SU-DHL-6 (cell line): ENCODE data around the gene LIN7C.
A peak's percentile ranks its signal among the peaks of the same experiment; 100 is the strongest.

Experiments
- H2AFZ ChIP-seq: fragments of 200-600 bp; sonication (generic); 2 replicates; pipeline ENCODE4 v1.6.1; 2014; ENCODE audit warnings: low read depth, mild to moderate bottlenecking, moderate library complexity, mixed read lengths, antibody characterized with exemption, low read length; ENCODE audit not compliant: severe bottlenecking
- H3F3A ChIP-seq: fragments of 200-600 bp; shearing (Covaris generic); 2 replicates; pipeline ENCODE4 v1.6.0; 2016; ENCODE audit warnings: antibody characterized with exemption, mild to moderate bottlenecking; ENCODE audit not compliant: insufficient read depth
- H3K27ac ChIP-seq: fragments of 200-600 bp; sonication (generic); 2 replicates; pipeline ENCODE4 v1.5.1; 2016; ENCODE audit warnings: low read depth, mild to moderate bottlenecking, low read length, moderate library complexity, mixed read lengths
- H3K27me3 ChIP-seq: fragments of 200-600 bp; sonication (generic), shearing (Covaris generic); 2 replicates; pipeline ENCODE4 v1.6.0; 2014; ENCODE audit warnings: mild to moderate bottlenecking, low read length
- H3K36me3 ChIP-seq: fragments of 200-600 bp; sonication (generic); 2 replicates; pipeline ENCODE4 v1.6.1; 2014; ENCODE audit warnings: mild to moderate bottlenecking, low read length, mixed read lengths
- H3K4me2 ChIP-seq: fragments of 300-600, 200-600 bp; shearing (Covaris generic), sonication (generic); 2 replicates; pipeline ENCODE4 v1.6.0; 2014; ENCODE audit warnings: low read length, low read depth, mild to moderate bottlenecking; ENCODE audit not compliant: poor library complexity, severe bottlenecking
- H3K4me3 ChIP-seq: fragments of 200-600 bp; sonication (generic); 2 replicates; pipeline ENCODE4 v1.5.1; 2014; ENCODE audit warnings: antibody characterized with exemption, low read length, mild to moderate bottlenecking, mixed read lengths; ENCODE audit not compliant: insufficient read depth, poor library complexity, severe bottlenecking
- H3K79me2 ChIP-seq: fragments of 200-600 bp; sonication (generic); 2 replicates; pipeline ENCODE4 v1.6.1; 2014; ENCODE audit warnings: mild to moderate bottlenecking, low read length, moderate library complexity; ENCODE audit not compliant: insufficient read depth
- H3K9ac ChIP-seq: fragments of 200-600 bp; sonication (generic); 2 replicates; pipeline ENCODE4 v1.7.0; 2014; ENCODE audit warnings: mild to moderate bottlenecking, low read length
- H3K9me2 ChIP-seq: fragments of 200-600 bp; sonication (generic); replicated peaks from 2 replicates; pipeline ENCODE4 v1.6.1; 2014; ENCODE audit warnings: low read length; ENCODE audit not compliant: insufficient read depth
- H3K9me3 ChIP-seq: fragments of 200-600 bp; sonication (generic); 2 replicates; pipeline ENCODE4 v1.6.1; 2014; ENCODE audit warnings: low read length, mixed read lengths; ENCODE audit not compliant: insufficient read depth
- H4K20me1 ChIP-seq: fragments of 200-600 bp; sonication (generic); 2 replicates; pipeline ENCODE4 v1.6.1; 2014; ENCODE audit warnings: low read depth, mild to moderate bottlenecking, antibody characterized with exemption, low read length, moderate library complexity, mixed read lengths
- EZH2phosphoT487 ChIP-seq: fragments of 200-600 bp; sonication (generic), shearing (Covaris generic); conservative IDR thresholded peaks from 2 replicates; pipeline ENCODE4 v1.6.1; 2018; ENCODE audit warnings: mild to moderate bottlenecking, antibody characterized with exemption, low read length, moderate library complexity, mixed read lengths
- TF ChIP-seq, protein P1 (sequence below): fragments of 200-600 bp; sonication (generic); IDR thresholded peaks from one replicate; pipeline ENCODE4 v1.5.1; 2017; ENCODE audit warnings: antibody characterized with exemption, mild to moderate bottlenecking, low read length, moderate library complexity; ENCODE audit not compliant: insufficient read depth, poor library complexity, severe bottlenecking

Gene LIN7C, protein sequence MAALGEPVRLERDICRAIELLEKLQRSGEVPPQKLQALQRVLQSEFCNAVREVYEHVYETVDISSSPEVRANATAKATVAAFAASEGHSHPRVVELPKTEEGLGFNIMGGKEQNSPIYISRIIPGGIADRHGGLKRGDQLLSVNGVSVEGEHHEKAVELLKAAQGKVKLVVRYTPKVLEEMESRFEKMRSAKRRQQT

GRCh38 chr11:27506200-27507182 lies at the start of gene LIN7C:
Gene LIN7C (minus strand): TSS chr11:27506769. CDS start chr11:27506752, 17 bp downstream.
- peak within 1 kb of the TSS; percentile 72 for H3K27ac ChIP-seq
- H3K9me2 ChIP-seq, result no peaks in the 10 kb centered on the region
- H3K4me2 ChIP-seq, result peak within 1 kb of the TSS; percentile 97
- H3K79me2 ChIP-seq, result peaks cover 49% of the 10 kb centered on the region
- no peaks in the 10 kb centered on the region for H3K27me3 ChIP-seq
- peak within 1 kb of the TSS; percentile 92 for H3K9ac ChIP-seq
- H3F3A ChIP-seq, result no peaks in the 10 kb centered on the region; the same call in none of the 2 replicates
- 0 out of 2 replicates have a peak, but pooled peaks cover 5% of the 10 kb centered on the region for H4K20me1 ChIP-seq
- H3K4me3 ChIP-seq, result peak within 1 kb of the TSS; percentile 90
- peak within 1 kb of the TSS; percentile 97 for H2AFZ ChIP-seq
- TF ChIP-seq EZH2phosphoT487, result no peak
- TF ChIP-seq, protein P1, sequence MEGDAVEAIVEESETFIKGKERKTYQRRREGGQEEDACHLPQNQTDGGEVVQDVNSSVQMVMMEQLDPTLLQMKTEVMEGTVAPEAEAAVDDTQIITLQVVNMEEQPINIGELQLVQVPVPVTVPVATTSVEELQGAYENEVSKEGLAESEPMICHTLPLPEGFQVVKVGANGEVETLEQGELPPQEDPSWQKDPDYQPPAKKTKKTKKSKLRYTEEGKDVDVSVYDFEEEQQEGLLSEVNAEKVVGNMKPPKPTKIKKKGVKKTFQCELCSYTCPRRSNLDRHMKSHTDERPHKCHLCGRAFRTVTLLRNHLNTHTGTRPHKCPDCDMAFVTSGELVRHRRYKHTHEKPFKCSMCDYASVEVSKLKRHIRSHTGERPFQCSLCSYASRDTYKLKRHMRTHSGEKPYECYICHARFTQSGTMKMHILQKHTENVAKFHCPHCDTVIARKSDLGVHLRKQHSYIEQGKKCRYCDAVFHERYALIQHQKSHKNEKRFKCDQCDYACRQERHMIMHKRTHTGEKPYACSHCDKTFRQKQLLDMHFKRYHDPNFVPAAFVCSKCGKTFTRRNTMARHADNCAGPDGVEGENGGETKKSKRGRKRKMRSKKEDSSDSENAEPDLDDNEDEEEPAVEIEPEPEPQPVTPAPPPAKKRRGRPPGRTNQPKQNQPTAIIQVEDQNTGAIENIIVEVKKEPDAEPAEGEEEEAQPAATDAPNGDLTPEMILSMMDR, result no peak
- no peaks in the 10 kb centered on the region for H3K9me3 ChIP-seq
- H3K36me3 ChIP-seq, result peaks cover 6% of the 10 kb centered on the region; the same call in 1 of the 2 replicates

- no peaks in the 10 kb centered on the region for H3K9me2 ChIP-seq
- H3K79me2 ChIP-seq, result no peaks in the 10 kb centered on the region
- H3K4me3 ChIP-seq, result no peak overlapping the region
- no peak overlapping the region for H3K27ac ChIP-seq
- H4K20me1 ChIP-seq, result no peaks in the 10 kb centered on the region
- no peaks in the 10 kb centered on the region for H3K27me3 ChIP-seq
- no peak overlapping the region for H2AFZ ChIP-seq
- H3K9me3 ChIP-seq, result no peaks in the 10 kb centered on the region
- no peaks in the 10 kb centered on the region for H3K36me3 ChIP-seq
- no peak overlapping the region for H3K4me2 ChIP-seq
- H3K9ac ChIP-seq, result no peak overlapping the region
- TF ChIP-seq, protein P1, result no peak
- TF ChIP-seq EZH2phosphoT487, result no peak
- H3F3A ChIP-seq, result no peaks in the 10 kb centered on the region
Measured at GRCh38 chr11:27555264-27555663, 48.7 kb upstream of the LIN7C start.

DNA sequence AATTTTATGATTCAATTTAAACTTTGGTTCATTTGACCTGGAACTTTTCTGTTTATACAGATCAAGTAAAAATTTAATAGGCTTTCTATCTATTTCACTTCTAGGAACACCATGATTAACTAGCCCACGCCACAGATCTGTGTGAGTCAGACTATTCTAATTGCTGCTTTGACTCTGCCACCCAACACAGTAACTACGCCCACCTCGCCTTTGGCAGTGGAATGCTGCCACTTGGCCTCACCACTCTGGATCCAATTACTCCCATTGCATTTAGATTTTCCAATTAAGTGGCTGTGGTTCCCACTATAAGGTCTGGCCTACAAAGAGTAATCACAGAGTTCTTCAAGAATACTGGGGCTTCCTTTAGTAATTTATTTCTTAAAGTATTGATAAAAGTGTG lies 46.6 kb upstream of the LIN7C start:
- Histone ChIP-seq H3K4me3 (no peak overlapping the region), H3F3A (no peaks in the 10 kb centered on the region)

More for the DNA sequence above, 46.6 kb upstream of the LIN7C start:
- TF ChIP-seq, protein P1, result no peak
- TF ChIP-seq EZH2phosphoT487, result no peak
- no peaks in the 10 kb centered on the region for H3K9me2 ChIP-seq
- no peaks in the 10 kb centered on the region for H3K27me3 ChIP-seq
- H4K20me1 ChIP-seq, result no peaks in the 10 kb centered on the region
- no peak overlapping the region for H3K4me2 ChIP-seq
- no peak overlapping the region for H2AFZ ChIP-seq
- no peaks in the 10 kb centered on the region for H3K36me3 ChIP-seq
- no peaks in the 10 kb centered on the region for H3K79me2 ChIP-seq
- no peaks in the 10 kb centered on the region for H3K9me3 ChIP-seq
- H3K27ac ChIP-seq, result no peak overlapping the region
- no peak overlapping the region for H3K9ac ChIP-seq
